Small intestine (tissue), 7 donors: ENCODE measurements around the gene UBE2M. TPM values are rescaled to one million over a fixed set of nuclear protein-coding genes. Genes with fewer than 3 reads are reported as not detected.
A peak's percentile ranks its signal among the peaks of the same experiment; 100 is the strongest.
"Not testable (repeated sequence)": the region's sequence is repeated elsewhere in the genome, so short reads cannot be mapped to it uniquely, and the experiment has no call there.

ENCODE experiments used
- DNase-seq, 2 donors: peaks; one replicate each; pipeline versions ENCODE4 v3.0.0 to v3.0.0-alpha.2; 2013
- FAIRE-seq: peaks from 2 replicates; lab custom pipeline; 2012; peaks lifted over from hg19 to GRCh38; lab: Jason Lieb, UNC
- H3K27ac ChIP-seq, 3 donors: one replicate each; pipeline ENCODE4 v1.5.1; 2013; ENCODE audit warnings: low read length in 2 of 3, mild to moderate bottlenecking in 2 of 3, control low read depth in 1 of 3, inconsistent platforms in 1 of 3, low read depth in 1 of 3, moderate library complexity in 1 of 3
- H3K27me3 ChIP-seq, 3 donors: one replicate each; pipeline ENCODE4 v1.6.1; 2013; ENCODE audit warnings: low read length in 3 of 3, inconsistent platforms in 1 of 3; ENCODE audit not compliant: control insufficient read depth in 3 of 3, insufficient read depth in 3 of 3
- H3K36me3 ChIP-seq, 3 donors: one replicate each; pipeline ENCODE4 v1.6.1; 2013; ENCODE audit warnings: low read length in 3 of 3, inconsistent platforms in 1 of 3, low read depth in 1 of 3, mild to moderate bottlenecking in 1 of 3, moderate library complexity in 1 of 3; ENCODE audit not compliant: control insufficient read depth in 3 of 3, insufficient read depth in 2 of 3
- H3K4me1 ChIP-seq, 3 donors: one replicate each; pipeline ENCODE4 v1.6.1; 2013; ENCODE audit warnings: low read length in 2 of 3, inconsistent platforms in 1 of 3, low read depth in 1 of 3, mild to moderate bottlenecking in 1 of 3, moderate library complexity in 1 of 3; ENCODE audit not compliant: control insufficient read depth in 3 of 3, insufficient read depth in 2 of 3
- H3K4me3 ChIP-seq, 3 donors: one replicate each; pipeline ENCODE4 v1.5.1; 2013; ENCODE audit warnings: low read length in 3 of 3, control low read depth in 1 of 3, inconsistent platforms in 1 of 3, low read depth in 1 of 3, mild to moderate bottlenecking in 1 of 3, moderate library complexity in 1 of 3
- H3K9me3 ChIP-seq, 2 donors: one replicate each; pipeline ENCODE4 v1.6.1; 2013; ENCODE audit warnings: low read depth in 1 of 2, low read length in 1 of 2; ENCODE audit not compliant: control insufficient read depth in 2 of 2, insufficient read depth in 1 of 2
- WGBS, 3 donors: extraction: QIAGEN DNeasy Blood & Tissue Kit; methylation state at CpG; one replicate each; pipeline ENCODE4 v1.1.7; 2013; 5-methylcytosine and 5-hydroxymethylcytosine counted together
- polyA plus RNA-seq, 4 donors: library from polyadenylated mRNA; stranded (reverse) in 3 of 4; unstranded in 1 of 4; fragments of 200-250 nt in 3 of 4; fragments of 120-200 nt in 1 of 4; gene quantifications; one replicate each; pipeline versions ENCODE4 v1.2.1 to v1.2.3, GENCODE V29; 2013
- donor health status: healthy with polysubstance abuse.
- donor health status: control.
- donor health status: control.
- donor health status: Bipolar disorder and iron deficiency.
- donor health status: healthy.

The UBE2M gene
- polyA plus RNA-seq, 4 donors = 42.7 to 53.4 (median 48.9) TPM

DNA sequence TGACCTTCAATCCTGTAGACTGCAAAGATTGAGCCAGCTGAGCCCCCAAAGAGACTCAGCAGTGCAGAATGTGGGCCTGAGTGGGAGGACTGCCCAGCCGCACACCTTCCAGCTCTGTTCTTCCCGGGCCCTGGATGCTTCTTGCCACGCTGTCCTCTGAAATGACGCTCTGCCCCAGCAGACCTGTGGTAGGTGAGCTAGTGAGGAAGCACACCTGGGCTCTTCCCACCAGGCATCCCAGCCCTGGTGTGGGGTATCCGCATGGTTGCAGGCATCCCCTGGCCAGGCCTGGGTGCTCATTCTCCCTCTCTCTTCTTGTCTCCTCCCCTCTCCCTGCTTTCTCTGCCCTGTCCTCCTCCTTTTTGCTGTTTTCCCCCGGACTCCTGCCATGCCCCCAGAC lies 24.6 kb upstream of the UBE2M start:
- Histone ChIP-seq H3K36me3 (peaks cover 0 to 37% (median 0%) of the 10 kb centered on the region in 3 donors), H3K27ac (no peak overlapping the region), H3K9me3 (no peaks in the 10 kb centered on the region), H3K4me1 (peaks cover 0 to 3% (median 0%) of the 10 kb centered on the region in 3 donors), H3K4me3 (no peak overlapping the region), H3K27me3 (no peaks in the 10 kb centered on the region)
- 88 to 97% (median 96%) methylated on average over 6 of the region's 6 CpGs for WGBS, 3 donors
- no peak for FAIRE-seq
- DNase-seq = no peak

DNA sequence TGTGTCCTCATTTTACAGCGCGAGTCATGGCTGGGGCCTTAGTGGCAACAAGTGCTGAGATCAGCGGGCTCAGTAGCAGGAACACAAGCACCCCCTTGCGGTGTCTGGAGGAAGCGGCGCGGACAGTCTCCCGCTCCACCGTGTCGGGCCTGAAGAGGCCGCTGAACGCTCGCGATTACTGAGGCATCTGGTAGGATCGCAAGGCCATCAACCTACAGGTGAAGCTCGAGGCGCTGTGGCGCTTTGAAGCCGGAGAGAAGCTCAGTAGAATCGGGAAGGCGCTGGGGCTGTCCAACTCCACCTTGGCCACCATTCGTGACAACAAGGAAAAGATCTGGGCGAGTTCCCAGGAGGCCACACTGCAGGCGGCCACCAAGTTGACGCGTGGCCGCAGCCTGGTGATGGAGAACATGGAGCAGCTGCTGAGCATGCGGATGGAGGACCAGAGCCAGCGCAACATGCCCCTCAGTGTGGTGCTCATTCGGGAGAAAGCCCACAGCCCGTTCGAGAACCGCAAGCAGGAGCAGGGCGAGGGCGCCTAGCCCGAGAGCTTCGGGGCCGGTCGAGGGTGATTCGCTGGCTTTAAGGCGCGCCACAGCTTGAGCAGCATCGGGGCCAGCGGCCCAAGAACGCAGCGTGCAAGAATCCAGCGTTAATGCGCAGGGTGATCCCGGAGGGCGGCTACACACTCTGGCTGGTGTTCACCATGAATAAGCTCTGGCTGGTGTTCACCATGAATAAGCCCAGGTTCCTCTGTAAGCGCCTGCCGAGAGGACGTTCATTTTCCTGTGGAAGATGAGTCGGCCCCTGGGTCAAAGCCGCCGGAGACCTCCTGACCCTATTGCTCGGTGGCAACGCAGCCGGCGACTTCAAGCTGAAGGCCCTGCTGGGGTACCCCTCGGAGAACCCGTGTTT lies 23.1 kb upstream of the UBE2M start:
- Histone ChIP-seq H3K4me1 (peaks cover 0 to 3% (median 0%) of the 10 kb centered on the region in 3 donors), H3K9me3 (no peaks in the 10 kb centered on the region), H3K36me3 (peaks cover 0 to 39% (median 0%) of the 10 kb centered on the region in 3 donors), H3K27ac (no peak overlapping the region), H3K4me3 (no peak overlapping the region), H3K27me3 (no peaks in the 10 kb centered on the region)
- WGBS, 3 donors = 72 to 90% (median 79%) methylated on average over 62 of the region's 62 CpGs
- FAIRE-seq (no peak), DNase-seq (peak; percentile 50 to 92)

DNA sequence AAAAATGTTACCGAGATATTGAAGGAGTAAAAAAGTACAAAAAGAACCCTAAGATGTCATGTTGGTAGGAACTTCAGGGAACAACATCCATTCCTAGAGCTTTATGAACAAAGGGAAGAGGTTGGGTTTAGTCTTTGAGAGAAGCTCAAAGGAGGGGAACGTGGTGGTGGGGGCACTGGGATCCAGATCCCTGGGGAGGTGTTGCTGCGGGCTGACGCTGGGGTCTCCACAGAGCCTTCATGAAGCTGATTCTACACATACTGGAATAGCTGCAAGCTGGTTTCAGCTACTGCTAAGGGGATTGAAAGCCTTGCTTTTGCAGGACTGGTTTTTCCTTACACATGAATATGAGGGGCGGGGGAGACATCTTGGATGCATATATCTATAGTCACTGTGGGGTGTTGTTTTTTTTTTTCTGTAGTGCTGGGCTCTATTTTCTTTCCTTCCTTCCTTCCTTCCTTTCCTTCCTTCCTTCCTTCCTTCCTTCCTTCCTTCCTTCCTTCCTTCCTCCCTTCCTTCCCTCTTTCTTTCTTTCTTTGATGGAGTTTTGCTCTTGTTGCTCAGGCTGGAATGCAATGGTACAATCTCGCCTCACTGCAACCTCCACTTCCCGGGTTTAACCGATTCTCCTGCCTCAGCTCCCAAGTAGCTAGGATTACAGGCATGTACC lies 21.2 kb upstream of the UBE2M start:
- no peak overlapping the region for H3K27ac ChIP-seq
- no peaks in the 10 kb centered on the region for H3K27me3 ChIP-seq
- peaks cover 0 to 3% (median 0%) of the 10 kb centered on the region in 3 donors for H3K4me1 ChIP-seq
- WGBS, 3 donors = 90 to 96% (median 92%) methylated on average over 8 of the region's 8 CpGs
- no peak overlapping the region for H3K4me3 ChIP-seq
- DNase-seq = no peak
- H3K36me3 ChIP-seq = peaks cover 0 to 36% (median 0%) of the 10 kb centered on the region in 3 donors
- FAIRE-seq = no peak
- no peaks in the 10 kb centered on the region for H3K9me3 ChIP-seq

DNA sequence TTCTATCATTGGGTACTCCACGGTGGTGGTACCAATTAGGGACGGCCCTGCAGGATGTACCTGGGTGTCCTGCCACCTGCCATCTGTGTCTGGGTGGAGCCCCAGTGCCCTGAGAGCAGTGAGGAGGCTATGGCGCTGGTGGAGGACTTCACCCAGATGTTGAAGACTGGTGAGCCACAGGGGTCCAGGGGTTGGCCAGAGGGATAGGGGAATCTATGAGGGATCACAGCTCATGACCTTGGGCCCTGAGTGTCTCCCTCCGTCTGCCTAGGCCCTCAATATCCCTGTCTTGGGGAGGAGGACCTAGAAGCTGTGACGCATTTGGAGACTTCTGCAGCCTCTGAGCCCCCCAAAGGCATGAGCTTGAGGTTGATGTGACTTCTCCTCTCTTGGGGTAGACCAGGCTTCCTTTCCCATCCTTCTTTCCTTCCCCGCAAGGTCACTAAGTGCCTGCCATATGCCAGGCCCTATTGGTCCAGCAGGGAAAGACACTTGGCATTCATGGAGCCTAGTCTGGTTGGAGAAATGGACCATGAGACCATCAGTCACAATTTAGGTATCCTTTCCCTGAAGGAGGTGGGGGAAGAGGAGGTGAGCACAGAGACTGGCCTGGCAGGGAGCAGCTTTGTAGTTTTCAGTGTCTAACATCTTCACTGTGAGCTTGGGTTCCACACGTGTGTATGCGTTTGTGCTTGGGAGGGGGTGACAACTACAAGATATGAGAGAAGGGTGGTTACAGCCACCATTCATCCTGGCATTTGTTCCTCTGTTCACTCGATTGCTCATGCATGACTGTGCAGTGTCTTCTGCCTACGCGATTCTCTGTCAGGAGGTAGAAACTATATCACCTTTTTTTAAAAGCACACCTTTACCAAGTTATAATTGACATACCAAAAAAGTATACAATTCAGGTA lies 19.9 kb upstream of the UBE2M start:
- Histone ChIP-seq H3K4me3 (no peak overlapping the region), H3K36me3 (peaks cover 0 to 28% (median 0%) of the 10 kb centered on the region in 3 donors), H3K27ac (no peak overlapping the region), H3K4me1 (peaks cover 0 to 10% (median 2%) of the 10 kb centered on the region in 3 donors), H3K9me3 (no peaks in the 10 kb centered on the region), H3K27me3 (no peaks in the 10 kb centered on the region)
- no peak for FAIRE-seq
- 81 to 96% (median 90%) methylated on average over 11 of the region's 11 CpGs for WGBS, 3 donors
- DNase-seq = no peak

GRCh38 chr19:58577581-58577980 lies 19.2 kb upstream of the UBE2M start:
- not testable (repeated sequence) for H3K9me3 ChIP-seq, H3K27me3 ChIP-seq, H3K27ac ChIP-seq, FAIRE-seq, DNase-seq, H3K4me3 ChIP-seq
- H3K36me3 ChIP-seq = peaks cover 0 to 22% (median 0%) of the 10 kb centered on the region in 3 donors
- 94 to 99% (median 98%) methylated on average over 2 of the region's 2 CpGs for WGBS, 3 donors
- peaks cover 0 to 11% (median 2%) of the 10 kb centered on the region in 3 donors for H3K4me1 ChIP-seq

- Histone ChIP-seq H3K4me3 (peak overlapping the region; percentile 59 to 73 (median 64)), H3K27me3 (no peaks in the 10 kb centered on the region), H3K36me3 (peaks cover 0 to 23% (median 0%) of the 10 kb centered on the region in 3 donors), H3K27ac (peak overlapping the region; percentile 63 to 93 (median 92)), H3K4me1 (peaks cover 2 to 15% (median 5%) of the 10 kb centered on the region in 3 donors), H3K9me3 (no peaks in the 10 kb centered on the region)
- WGBS, 3 donors = 0% methylated on average over 64 to 66 of the region's 66 CpGs
- DNase-seq (peak; percentile 91 to 97), FAIRE-seq (no peak)
These were observed 17.0 kb upstream of the UBE2M start for GRCh38 chr19:58575183-58576041.

DNA sequence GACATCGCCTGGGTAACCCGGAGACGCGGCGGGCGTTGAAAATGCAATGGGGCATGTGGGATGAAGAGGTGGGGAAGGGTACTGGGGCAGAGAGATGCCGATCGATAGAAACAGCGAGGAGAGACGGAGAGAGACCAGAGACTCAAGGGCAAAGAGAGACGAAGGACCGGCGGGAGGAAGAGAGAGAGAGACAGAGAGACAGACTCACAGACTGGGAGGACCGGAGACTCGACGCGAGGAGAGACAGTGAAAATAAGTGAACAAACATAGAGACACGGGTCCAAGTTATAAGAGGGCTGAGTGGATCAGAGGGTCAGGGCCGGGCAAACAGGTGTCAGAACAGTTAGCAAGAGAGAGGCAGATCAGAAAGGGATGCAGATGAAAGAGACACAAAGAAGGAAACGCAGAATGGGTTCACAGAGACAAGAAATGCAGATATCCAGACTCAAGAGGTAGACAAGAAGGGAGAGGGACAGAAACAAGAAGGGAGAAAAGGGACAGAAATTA lies 15.3 kb upstream of the UBE2M start:
- H3K4me3 ChIP-seq = peak overlapping the region in 2 of 3 donors; percentile 18 to 63
- H3K27ac ChIP-seq = peak overlapping the region; percentile 0 to 98 (median 95)
- H3K36me3 ChIP-seq = peaks cover 0 to 38% (median 0%) of the 10 kb centered on the region in 3 donors
- WGBS, 3 donors = 1% methylated on average over 20 of the region's 20 CpGs
- no peak for FAIRE-seq
- H3K9me3 ChIP-seq = no peaks in the 10 kb centered on the region
- H3K27me3 ChIP-seq = no peaks in the 10 kb centered on the region
- peaks cover 2 to 15% (median 5%) of the 10 kb centered on the region in 3 donors for H3K4me1 ChIP-seq
- no peak for DNase-seq
